Anterior cingulate cortex (tissue), 58 donors: Measurements from ENCODE around the gene CASZ1.
A peak's percentile ranks its signal among the peaks of the same experiment; 100 is the strongest.

ENCODE experiments used
- DNase-seq, 58 donors: peaks; one replicate each; lab custom pipeline; 2025; lab: John Stamatoyannopoulos, UW

Gene CASZ1

DNA sequence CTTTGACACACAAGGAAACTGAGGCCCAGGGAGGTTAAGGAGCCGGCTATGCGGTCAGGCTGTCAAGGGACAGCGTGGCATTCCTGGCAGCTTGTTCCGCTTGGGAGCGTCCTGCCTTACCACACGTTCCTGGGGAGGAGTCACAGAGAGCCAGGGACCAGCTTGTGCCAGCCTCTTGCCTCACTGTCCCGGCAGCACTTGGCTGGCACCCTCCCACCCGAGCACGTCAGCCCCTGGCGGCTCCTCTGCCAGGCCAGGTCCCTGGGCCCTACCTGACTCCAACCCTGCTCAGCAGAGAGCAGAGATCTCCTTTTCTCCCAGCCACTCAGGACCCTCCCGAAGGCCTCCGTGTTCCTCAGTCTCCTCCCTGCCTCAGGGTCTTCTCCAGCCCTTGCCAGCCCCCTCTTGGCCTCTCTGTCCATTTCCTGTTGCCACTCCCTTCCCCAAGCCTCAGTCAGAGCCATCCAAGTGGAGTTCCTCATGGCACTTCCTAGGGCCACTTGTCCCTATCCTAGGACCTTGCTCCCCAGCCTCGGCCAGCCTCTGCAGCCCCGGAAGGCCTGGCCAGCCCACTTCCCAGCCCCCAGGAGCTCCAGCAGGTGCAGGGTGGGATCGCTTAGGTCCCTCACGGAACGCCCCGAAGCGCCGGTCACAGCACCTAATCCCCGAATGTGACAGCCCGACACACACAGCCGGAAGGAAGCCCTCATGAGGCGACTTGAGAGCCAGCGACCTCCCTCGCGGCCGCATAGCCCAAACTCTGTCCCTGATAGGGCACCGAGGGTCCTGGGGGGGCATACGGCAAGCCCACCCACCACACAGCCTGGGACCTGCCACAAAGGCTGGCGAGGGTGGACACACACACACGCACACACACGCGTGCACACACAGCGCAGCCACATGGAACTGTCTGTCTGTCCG is 130.3 kb downstream of the CASZ1 start:
- DNase-seq: peak in 6 of 58 donors; percentile 7 to 45 (median 26)

GRCh38 chr1:10665226-10665625 is 131.2 kb downstream of the CASZ1 start:
- DNase-seq: no peak

GRCh38 chr1:10664251-10664650 is 132.2 kb downstream of the CASZ1 start:
- peak in 4 of 58 donors; percentile 1 to 23 (median 6) for DNase-seq

- peak in 53 of 58 donors; percentile 9 to 76 (median 37) for DNase-seq
Observed at GRCh38 chr1:10663678-10664035, 132.8 kb downstream of the CASZ1 start.

GRCh38 chr1:10662824-10663677 is 133.4 kb downstream of the CASZ1 start:
- no peak for DNase-seq

- DNase-seq: no peak
Observed at GRCh38 chr1:10662090-10662688, 134.3 kb downstream of the CASZ1 start.

GRCh38 chr1:10661453-10661852 is 135.0 kb downstream of the CASZ1 start:
- no peak for DNase-seq

GRCh38 chr1:10659646-10660540 is 136.6 kb downstream of the CASZ1 start:
- DNase-seq: no peak

- DNase-seq: no peak
Observed at GRCh38 chr1:10659218-10659617, 137.2 kb downstream of the CASZ1 start.

DNA sequence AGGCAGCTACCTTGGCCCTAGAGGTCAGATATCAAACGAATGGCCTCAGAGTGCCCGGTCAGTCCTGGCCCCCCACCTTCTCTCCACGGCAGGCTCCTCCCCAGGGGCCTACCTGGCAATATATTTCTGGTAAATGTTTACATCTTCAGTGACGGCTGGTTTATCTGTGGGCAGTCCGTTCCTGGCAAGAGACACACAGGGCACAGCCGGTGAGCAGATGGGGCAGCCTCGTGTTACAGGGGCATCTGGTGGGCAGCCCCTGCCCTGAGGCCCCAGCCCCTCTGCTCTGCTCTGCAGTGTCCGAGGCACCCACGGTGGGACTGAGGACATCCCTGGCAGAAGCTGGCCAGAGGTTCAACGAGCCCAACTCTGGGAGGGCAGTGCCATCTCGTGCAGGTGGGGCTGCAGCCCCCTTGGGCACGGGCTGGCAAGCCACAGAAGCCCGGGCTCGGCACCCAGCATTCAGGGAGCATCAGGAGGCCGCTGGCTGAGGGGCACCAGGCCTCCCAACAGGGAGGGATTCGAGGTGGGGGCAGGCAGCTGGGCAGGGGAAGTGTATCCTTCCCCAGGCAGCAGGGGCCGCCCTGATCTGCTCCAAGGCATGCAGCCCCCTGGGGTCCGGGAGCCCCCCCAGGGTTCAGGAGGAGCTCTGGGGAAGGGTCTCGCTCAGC is 137.9 kb downstream of the CASZ1 start:
- DNase-seq: no peak

GRCh38 chr1:10657088-10657847 is 139.2 kb downstream of the CASZ1 start:
- DNase-seq: no peak

GRCh38 chr1:10656431-10656830 is 140.0 kb downstream of the CASZ1 start:
- DNase-seq: no peak

DNA sequence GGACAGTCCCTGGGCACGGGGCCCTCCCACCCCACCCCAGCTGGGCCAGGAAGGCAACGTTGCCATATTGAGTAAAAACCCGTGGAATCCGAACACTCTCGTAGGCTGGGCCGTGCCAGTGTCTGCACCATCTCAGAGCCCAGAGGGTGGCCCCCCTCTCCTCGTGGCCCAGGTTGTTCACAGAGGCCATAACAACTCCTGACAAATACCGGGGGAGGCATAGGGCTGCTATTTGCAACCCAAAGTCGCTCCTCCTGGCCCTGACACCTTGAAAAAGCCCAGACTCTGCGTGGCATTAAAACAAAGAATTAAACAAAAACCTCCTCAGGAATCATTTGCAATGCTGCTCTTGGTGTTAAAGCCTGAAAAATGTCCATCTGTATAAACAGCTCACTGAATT is 141.4 kb downstream of the CASZ1 start:
- no peak for DNase-seq

GRCh38 chr1:10653370-10654125 is 142.9 kb downstream of the CASZ1 start:
- DNase-seq: no peak

- DNase-seq: no peak
Observed at GRCh38 chr1:10652626-10653025, 143.8 kb downstream of the CASZ1 start.

- DNase-seq: no peak
Observed at GRCh38 chr1:10651793-10652192, 144.7 kb downstream of the CASZ1 start.

- DNase-seq: no peak
Observed at GRCh38 chr1:10651389-10651766, 145.1 kb downstream of the CASZ1 start.
